Stimulated activated CD8-positive, alpha-beta memory T cell treated with anti-CD3 and anti-CD28 coated beads, Interleukin-4, amount 100 ng/mL, for 48 hours (primary cell): Measurements from ENCODE around the gene RHOU.
"Not testable (repeated sequence)": the region's sequence is repeated elsewhere in the genome, so short reads cannot be mapped to it uniquely, and the experiment has no call there.

Source experiments
- DNase-seq: peaks from one replicate; pipeline ENCODE4 v3.0.0-alpha.2; 2020

The RHOU gene

GRCh38 chr1:228765168-228765946, 30.1 kb downstream of the RHOU start:
- peak; percentile 32 for DNase-seq

GRCh38 chr1:228766788-228767187, 31.5 kb downstream of the RHOU start:
- DNase-seq: no peak

- no peak for DNase-seq
Measured at GRCh38 chr1:228767636-228768354, 32.5 kb downstream of the RHOU start.

GRCh38 chr1:228768355-228769000, 33.2 kb downstream of the RHOU start:
- no peak for DNase-seq

GRCh38 chr1:228770779-228771223, 35.5 kb downstream of the RHOU start:
- no peak for DNase-seq

GRCh38 chr1:228772516-228773212, 37.4 kb downstream of the RHOU start:
- no peak for DNase-seq

- DNase-seq: not testable (repeated sequence)
Measured at GRCh38 chr1:228775946-228776345, 40.7 kb downstream of the RHOU start.

GRCh38 chr1:228776449-228776848, 41.2 kb downstream of the RHOU start:
- no peak for DNase-seq

GRCh38 chr1:228777236-228777635, 42.0 kb downstream of the RHOU start:
- DNase-seq: no peak

GRCh38 chr1:228778026-228778425, 42.7 kb downstream of the RHOU start:
- no peak for DNase-seq

GRCh38 chr1:228778466-228778865, 43.2 kb downstream of the RHOU start:
- DNase-seq: no peak

- DNase-seq: no peak
Measured at GRCh38 chr1:228778961-228779360, 43.7 kb downstream of the RHOU start.

GRCh38 chr1:228781161-228781808, 46.0 kb downstream of the RHOU start:
- no peak for DNase-seq

- DNase-seq: no peak
Measured at GRCh38 chr1:228781809-228782661, 46.8 kb downstream of the RHOU start.

GRCh38 chr1:228782662-228783417, 47.6 kb downstream of the RHOU start:
- DNase-seq: no peak

- DNase-seq: no peak
Measured at GRCh38 chr1:228783418-228784040, 48.2 kb downstream of the RHOU start.

GRCh38 chr1:228784181-228784580, 48.9 kb downstream of the RHOU start:
- no peak for DNase-seq

- DNase-seq: no peak
Measured at GRCh38 chr1:228785366-228786330, 50.4 kb downstream of the RHOU start.
